ENCODE data around the gene WDPCP. TPM values are rescaled to one million over a fixed set of nuclear protein-coding genes. Genes with fewer than 3 reads are reported as not detected.

The WDPCP gene
- total and polyA plus RNA-seq, 2 donors (not counting 1 experiment from before 2014, with no cell fraction given), result 5.6 to 22.8 TPM

- H3K79me2 ChIP-seq (ENCODE audit: control insufficient read depth, insufficient read depth, low read length), result no peaks in the 10 kb centered on the region
- H3K27me3 ChIP-seq (replicated peaks in 1 of 4; ENCODE audit: control extremely low read depth in 1 of 4, control insufficient read depth in 3 of 4, insufficient read depth in 4 of 4, low read length in 3 of 4), result no peaks in the 10 kb centered on the region
- CTCF ChIA-PET, result no interaction called here
- DNase-seq, result no peak
- H3K27ac Mint-ChIP-seq, result no peak overlapping the region
- no peak overlapping the region for H3K4me3 Mint-ChIP-seq
- no peaks in the 10 kb centered on the region for H3K4me1 ChIP-seq (ENCODE audit: control insufficient read depth in 2 of 2, insufficient read depth in 2 of 2, low read length in 2 of 2)
- H3K9me3 Mint-ChIP-seq (ENCODE audit: insufficient read depth), result no peaks in the 10 kb centered on the region
- WGBS (ENCODE audit: insufficient coverage), result no CpG with 5 or more reads among the region's 2 CpGs
- intact Hi-C loops (cut with micrococcal nuclease), result no loop called here
- no peaks in the 10 kb centered on the region for H3K36me3 ChIP-seq (replicated peaks in 1 of 2; ENCODE audit: control extremely low read depth in 1 of 2, control insufficient read depth in 1 of 2, extremely low read depth in 1 of 2, insufficient read depth in 2 of 2, low read length in 1 of 2)
- POLR2A ChIA-PET, result no interaction called here
- no peaks in the 10 kb centered on the region for H3K4me1 Mint-ChIP-seq
- no peak for ATAC-seq (ENCODE audit: low read depth)
- TF ChIP-seq CTCF (IDR thresholded peaks at IDR 0.05), result no peak
- TF ChIP-seq EZH2 (IDR thresholded peaks at IDR 0.05; ENCODE audit: borderline replicate concordance, insufficient read depth, low read depth, low read length, poor library complexity, severe bottlenecking), result no peak
- no peaks in the 10 kb centered on the region for H3K9me3 ChIP-seq (ENCODE audit: control extremely low read depth in 1 of 3, control insufficient read depth in 2 of 3, insufficient read depth in 1 of 3, low read length in 2 of 3)
- no peak overlapping the region for H3K4me3 ChIP-seq (ENCODE audit: control extremely low read depth in 1 of 5, extremely low read depth in 1 of 5, insufficient read depth in 1 of 5, low read depth in 2 of 5, low read length in 4 of 5)
- H2AFZ ChIP-seq (ENCODE audit: insufficient read depth, low read depth, low read length, poor library complexity, severe bottlenecking), result no peak overlapping the region
- no peak overlapping the region for H3K4me2 ChIP-seq (replicated peaks; ENCODE audit: low read depth, low read length, poor library complexity, severe bottlenecking)
- H3K27me3 Mint-ChIP-seq, result peaks cover 3% of the 10 kb centered on the region
- no peaks in the 10 kb centered on the region for H4K20me1 ChIP-seq (ENCODE audit: control insufficient read depth, insufficient read depth, low read length, poor library complexity, severe bottlenecking)
- no peak overlapping the region for H3K9ac ChIP-seq (ENCODE audit: low read length)
- no peak overlapping the region for H3K27ac ChIP-seq (ENCODE audit: low read length in 2 of 2)
Observed at GRCh38 chr2:63614448-63614968, 26.2 kb upstream of the WDPCP start.

GRCh38 chr2:63613391-63613901 is 25.2 kb upstream of the WDPCP start:
- no peak for ATAC-seq (ENCODE audit: low read depth)
- H3K27ac Mint-ChIP-seq, result no peak overlapping the region
- ChIA-PET POLR2A (no interaction called here), CTCF (no interaction called here)
- Histone ChIP-seq H3K36me3 (replicated peaks in 1 of 2; ENCODE audit: control extremely low read depth in 1 of 2, control insufficient read depth in 1 of 2, extremely low read depth in 1 of 2, insufficient read depth in 2 of 2, low read length in 1 of 2) (no peaks in the 10 kb centered on the region), H3K27ac (ENCODE audit: low read length in 2 of 2) (no peak overlapping the region), H3K4me2 (replicated peaks; ENCODE audit: low read depth, low read length, poor library complexity, severe bottlenecking) (no peak overlapping the region), H3K27me3 (replicated peaks in 1 of 4; ENCODE audit: control extremely low read depth in 1 of 4, control insufficient read depth in 3 of 4, insufficient read depth in 4 of 4, low read length in 3 of 4) (no peaks in the 10 kb centered on the region), H4K20me1 (ENCODE audit: control insufficient read depth, insufficient read depth, low read length, poor library complexity, severe bottlenecking) (no peaks in the 10 kb centered on the region), H3K9me3 (ENCODE audit: control extremely low read depth in 1 of 3, control insufficient read depth in 2 of 3, insufficient read depth in 1 of 3, low read length in 2 of 3) (no peaks in the 10 kb centered on the region), H3K4me3 (ENCODE audit: control extremely low read depth in 1 of 5, extremely low read depth in 1 of 5, insufficient read depth in 1 of 5, low read depth in 2 of 5, low read length in 4 of 5) (no peak overlapping the region), H2AFZ (ENCODE audit: insufficient read depth, low read depth, low read length, poor library complexity, severe bottlenecking) (no peak overlapping the region), H3K4me1 (ENCODE audit: control insufficient read depth in 2 of 2, insufficient read depth in 2 of 2, low read length in 2 of 2) (no peaks in the 10 kb centered on the region), H3K9ac (ENCODE audit: low read length) (no peak overlapping the region), H3K79me2 (ENCODE audit: control insufficient read depth, insufficient read depth, low read length) (no peaks in the 10 kb centered on the region)
- TF ChIP-seq EZH2 (IDR thresholded peaks at IDR 0.05; ENCODE audit: borderline replicate concordance, insufficient read depth, low read depth, low read length, poor library complexity, severe bottlenecking), result no peak
- no peak for TF ChIP-seq CTCF (IDR thresholded peaks at IDR 0.05)
- intact Hi-C loops (cut with micrococcal nuclease), result no loop called here
- H3K9me3 Mint-ChIP-seq (ENCODE audit: insufficient read depth), result no peaks in the 10 kb centered on the region
- no peak for DNase-seq
- no peaks in the 10 kb centered on the region for H3K27me3 Mint-ChIP-seq
- WGBS (ENCODE audit: insufficient coverage), result 100% methylated on average over 2 of the region's 2 CpGs
- H3K4me1 Mint-ChIP-seq, result no peaks in the 10 kb centered on the region
- H3K4me3 Mint-ChIP-seq, result no peak overlapping the region

Measured in B cell (primary cell).